ENCODE results near the gene PCBP3. TPM values are rescaled to one million over a fixed set of nuclear protein-coding genes. Genes with fewer than 3 reads are reported as not detected.
A peak's percentile ranks its signal among the peaks of the same experiment; 100 is the strongest.
"Not testable (repeated sequence)": the region's sequence is repeated elsewhere in the genome, so short reads cannot be mapped to it uniquely, and the experiment has no call there.

Gene PCBP3
- total and polyA plus RNA-seq, 2 experiments from 2014 or later: 3.4 to 4.3 TPM

DNA sequence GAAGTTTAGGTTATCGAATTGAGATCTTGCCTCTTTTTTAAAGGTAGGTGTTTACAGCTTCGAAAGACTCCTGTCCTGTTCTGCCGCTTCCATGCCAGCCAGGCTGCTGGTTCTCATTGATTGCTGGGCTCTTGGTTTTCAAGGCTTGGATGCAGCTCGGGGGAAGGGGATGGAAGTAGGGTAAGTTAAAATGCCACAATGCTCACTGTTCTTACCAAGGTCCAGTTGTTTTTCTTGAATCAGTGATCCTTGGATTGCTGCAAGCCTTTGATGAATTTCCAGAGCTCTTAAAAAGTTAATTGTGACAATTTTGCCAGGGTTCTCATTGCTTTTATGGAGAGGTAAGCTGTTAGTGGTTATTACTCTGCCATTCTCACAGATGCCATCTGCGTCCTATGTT is 74.9 kb downstream of the PCBP3 start:
- DNase-seq (ENCODE audit: low read depth in 1 of 2, low spot score in 1 of 2): no peak
- H3K36me3 ChIP-seq: no peaks in the 10 kb centered on the region
- no peaks in the 10 kb centered on the region for H3K27me3 ChIP-seq
- no peak for TF ChIP-seq CTCF (IDR thresholded peaks at IDR 0.05; ENCODE audit: low read depth, low read length)
- H3K4me3 ChIP-seq: no peak overlapping the region
- H3K9me3 ChIP-seq (ENCODE audit: low read depth): no peaks in the 10 kb centered on the region
- H3K4me1 ChIP-seq (ENCODE audit: low read depth): no peaks in the 10 kb centered on the region
- H3K27ac ChIP-seq: no peak overlapping the region

DNA sequence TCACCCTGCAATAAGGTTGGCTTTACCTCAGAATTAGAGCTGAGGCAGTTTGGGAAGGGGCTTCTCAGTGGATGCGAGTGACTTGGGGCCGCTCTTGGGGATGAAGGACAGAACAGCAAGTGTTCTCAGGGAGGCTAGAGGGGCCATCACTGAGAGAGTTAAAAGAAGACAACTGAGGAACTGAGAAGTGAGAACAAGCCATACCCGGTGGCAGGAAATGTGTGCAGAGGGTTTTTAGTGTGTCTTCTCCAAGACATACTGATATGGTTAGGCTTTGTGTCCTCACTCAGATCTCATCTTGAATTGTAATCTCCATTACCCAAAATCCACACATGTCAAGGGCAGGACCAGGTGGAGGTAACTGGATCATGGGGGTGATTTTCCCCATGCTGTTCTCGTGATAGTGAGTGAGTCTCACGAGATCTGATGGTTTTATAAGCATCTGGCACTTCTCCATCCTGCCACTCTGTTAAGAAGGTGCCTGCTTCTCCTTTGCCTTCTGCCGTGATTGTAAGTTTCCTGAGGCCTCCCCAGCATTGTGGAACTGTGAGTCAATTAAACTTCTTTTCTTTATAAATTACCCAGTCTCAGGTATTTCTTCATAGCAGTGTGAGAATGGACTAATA is 75.8 kb downstream of the PCBP3 start:
- no peak for TF ChIP-seq CTCF (IDR thresholded peaks at IDR 0.05; ENCODE audit: low read depth, low read length)
- Histone ChIP-seq H3K9me3 (ENCODE audit: low read depth) (no peaks in the 10 kb centered on the region), H3K4me1 (ENCODE audit: low read depth) (no peaks in the 10 kb centered on the region), H3K4me3 (no peak overlapping the region), H3K36me3 (no peaks in the 10 kb centered on the region), H3K27me3 (no peaks in the 10 kb centered on the region), H3K27ac (no peak overlapping the region)
- no peak for DNase-seq (ENCODE audit: low read depth in 1 of 2, low spot score in 1 of 2)

GRCh38 chr21:45720204-45720603 is 76.7 kb downstream of the PCBP3 start:
- not testable (repeated sequence) for H3K36me3 ChIP-seq; H3K27ac ChIP-seq; DNase-seq (ENCODE audit: low read depth in 1 of 2, low spot score in 1 of 2); H3K4me3 ChIP-seq; H3K9me3 ChIP-seq (ENCODE audit: low read depth); H3K27me3 ChIP-seq; H3K4me1 ChIP-seq (ENCODE audit: low read depth)

DNA sequence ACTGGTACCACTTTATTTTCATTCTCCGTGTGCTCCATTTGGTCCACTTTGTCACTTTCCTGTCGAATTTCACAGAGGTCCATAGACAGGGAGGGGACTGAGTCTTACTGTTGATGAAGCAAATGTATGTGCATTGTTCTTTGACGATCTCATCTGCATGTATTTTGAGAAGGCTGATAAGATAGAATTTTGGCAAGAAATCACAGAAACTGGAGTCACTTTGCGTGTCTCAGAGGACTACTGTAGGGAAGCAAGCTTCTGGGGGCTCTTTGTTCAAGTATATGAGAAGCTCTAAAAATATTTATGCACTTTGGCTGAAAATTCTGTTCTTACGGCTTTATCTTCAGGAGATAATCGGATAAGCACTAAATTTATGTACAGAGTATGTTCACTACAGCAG is 78.1 kb downstream of the PCBP3 start:
- Histone ChIP-seq H3K4me3 (no peak overlapping the region), H3K36me3 (no peaks in the 10 kb centered on the region), H3K4me1 (ENCODE audit: low read depth) (no peaks in the 10 kb centered on the region), H3K9me3 (ENCODE audit: low read depth) (no peaks in the 10 kb centered on the region), H3K27ac (no peak overlapping the region), H3K27me3 (no peaks in the 10 kb centered on the region)
- DNase-seq (ENCODE audit: low read depth in 1 of 2, low spot score in 1 of 2): peak in 1 of 2 donors; percentile 48
- no peak for TF ChIP-seq CTCF (IDR thresholded peaks at IDR 0.05; ENCODE audit: low read depth, low read length)

DNA sequence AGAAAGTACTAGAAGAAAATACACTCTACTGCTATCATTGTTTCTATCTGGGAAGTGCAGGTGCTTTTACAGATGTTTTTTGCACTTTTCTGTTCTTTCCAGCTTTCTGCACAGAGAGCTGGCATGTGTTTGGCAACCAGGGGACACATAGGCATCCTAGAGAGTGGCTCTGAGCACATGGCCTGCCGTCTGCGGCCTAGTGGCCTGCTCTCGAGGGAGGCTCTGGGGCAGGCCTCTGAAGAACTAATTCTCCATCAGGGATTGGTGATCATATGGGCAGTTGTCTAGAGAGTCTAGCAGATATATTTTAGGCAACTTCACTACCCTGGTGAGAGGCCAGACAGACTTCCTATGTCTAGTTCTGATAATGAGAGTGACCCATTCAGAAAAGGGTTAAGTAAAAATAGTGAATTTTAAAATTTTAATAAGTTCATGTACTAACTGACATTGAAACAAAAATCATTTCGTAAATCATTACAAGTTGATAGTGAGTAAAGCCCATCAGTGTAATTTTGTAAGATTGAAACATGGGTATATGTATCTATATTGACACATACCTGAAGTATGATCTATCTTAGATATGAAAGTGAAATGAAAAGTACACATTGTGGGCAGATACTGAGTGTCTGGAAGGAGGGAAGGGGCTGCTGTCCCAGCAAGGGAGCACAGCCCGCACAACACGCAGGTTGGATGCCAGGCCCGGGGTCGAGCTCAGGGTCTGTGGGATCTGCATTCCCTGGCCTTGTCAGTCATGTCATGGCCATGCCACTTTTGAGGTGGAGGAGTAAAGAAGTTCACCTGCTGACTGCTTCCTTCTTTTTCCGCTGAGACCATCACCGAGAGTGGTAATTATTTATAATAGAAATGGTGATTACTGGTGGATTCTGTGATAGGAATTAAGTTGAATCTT is 79.8 kb downstream of the PCBP3 start:
- H3K9me3 ChIP-seq (ENCODE audit: low read depth): no peaks in the 10 kb centered on the region
- H3K27ac ChIP-seq: no peak overlapping the region
- H3K4me3 ChIP-seq: no peak overlapping the region
- TF ChIP-seq CTCF (IDR thresholded peaks at IDR 0.05; ENCODE audit: low read depth, low read length): no peak
- H3K36me3 ChIP-seq: no peaks in the 10 kb centered on the region
- DNase-seq (ENCODE audit: low read depth in 1 of 2, low spot score in 1 of 2): no peak
- H3K4me1 ChIP-seq (ENCODE audit: low read depth): no peaks in the 10 kb centered on the region
- H3K27me3 ChIP-seq: no peaks in the 10 kb centered on the region

DNA sequence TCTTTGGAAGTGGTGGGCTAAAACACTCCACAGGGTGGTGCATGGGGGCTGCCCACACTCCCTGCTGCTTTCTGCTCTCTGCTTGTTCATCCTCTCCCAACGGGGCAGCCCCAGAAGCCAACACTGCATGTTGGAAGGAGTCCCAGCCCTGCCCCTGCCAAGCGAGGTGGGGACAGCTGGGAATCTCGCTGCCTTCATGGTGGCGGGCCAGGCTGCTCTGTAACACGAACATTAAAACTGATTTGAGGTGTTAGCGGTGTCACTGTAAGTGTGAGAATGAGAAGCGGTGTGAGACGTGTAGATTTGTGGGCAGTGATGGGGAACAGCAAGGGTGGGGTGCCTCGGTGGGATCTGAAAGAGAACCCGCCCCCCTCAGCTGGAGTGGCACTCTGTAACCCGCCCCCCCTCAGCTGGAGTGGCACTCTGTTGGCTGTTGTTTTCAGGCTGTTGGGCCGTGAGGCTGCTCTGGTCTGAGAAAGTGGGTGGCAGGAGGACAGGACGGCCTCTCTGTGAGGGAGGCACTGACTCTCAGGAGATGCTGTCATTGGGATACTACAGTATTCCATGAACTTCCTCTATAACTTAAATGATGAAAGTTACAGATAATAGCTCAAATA is 80.9 kb downstream of the PCBP3 start:
- Histone ChIP-seq H3K27me3 (no peaks in the 10 kb centered on the region), H3K27ac (no peak overlapping the region), H3K4me1 (ENCODE audit: low read depth) (no peaks in the 10 kb centered on the region), H3K9me3 (ENCODE audit: low read depth) (no peaks in the 10 kb centered on the region), H3K4me3 (no peak overlapping the region), H3K36me3 (no peaks in the 10 kb centered on the region)
- TF ChIP-seq CTCF (IDR thresholded peaks at IDR 0.05; ENCODE audit: low read depth, low read length): no peak
- no peak for DNase-seq (ENCODE audit: low read depth in 1 of 2, low spot score in 1 of 2)
